ENCODE results near the gene CLEC16A.

The CLEC16A gene

DNA sequence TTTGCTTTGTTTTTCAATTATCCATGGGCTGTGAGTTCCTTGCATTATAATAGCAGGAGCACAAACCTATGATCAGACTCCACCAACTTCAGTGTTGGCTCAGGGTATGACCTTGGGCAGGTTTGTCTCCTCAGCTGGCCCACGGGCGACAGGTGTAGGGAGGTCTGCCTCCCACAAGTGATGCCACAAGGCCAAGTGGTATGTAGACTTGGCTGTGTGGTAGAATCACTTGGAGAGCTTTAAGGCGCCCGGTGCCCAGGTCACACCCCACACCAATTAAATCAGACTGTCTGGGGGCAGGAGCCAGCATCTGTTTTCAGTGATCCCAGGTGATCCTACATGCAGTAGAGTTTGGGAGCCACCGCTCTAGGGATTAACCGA lies 153.4 kb downstream of the CLEC16A start:
- no peak for DNase-seq (ENCODE audit: low read depth)
- TF ChIP-seq CTCF (conservative IDR thresholded peaks at IDR 0.05; ENCODE audit: low read depth, low read length): no peak
- H3K4me3 ChIP-seq (ENCODE audit: low read depth, low read length): no peak overlapping the region

DNA sequence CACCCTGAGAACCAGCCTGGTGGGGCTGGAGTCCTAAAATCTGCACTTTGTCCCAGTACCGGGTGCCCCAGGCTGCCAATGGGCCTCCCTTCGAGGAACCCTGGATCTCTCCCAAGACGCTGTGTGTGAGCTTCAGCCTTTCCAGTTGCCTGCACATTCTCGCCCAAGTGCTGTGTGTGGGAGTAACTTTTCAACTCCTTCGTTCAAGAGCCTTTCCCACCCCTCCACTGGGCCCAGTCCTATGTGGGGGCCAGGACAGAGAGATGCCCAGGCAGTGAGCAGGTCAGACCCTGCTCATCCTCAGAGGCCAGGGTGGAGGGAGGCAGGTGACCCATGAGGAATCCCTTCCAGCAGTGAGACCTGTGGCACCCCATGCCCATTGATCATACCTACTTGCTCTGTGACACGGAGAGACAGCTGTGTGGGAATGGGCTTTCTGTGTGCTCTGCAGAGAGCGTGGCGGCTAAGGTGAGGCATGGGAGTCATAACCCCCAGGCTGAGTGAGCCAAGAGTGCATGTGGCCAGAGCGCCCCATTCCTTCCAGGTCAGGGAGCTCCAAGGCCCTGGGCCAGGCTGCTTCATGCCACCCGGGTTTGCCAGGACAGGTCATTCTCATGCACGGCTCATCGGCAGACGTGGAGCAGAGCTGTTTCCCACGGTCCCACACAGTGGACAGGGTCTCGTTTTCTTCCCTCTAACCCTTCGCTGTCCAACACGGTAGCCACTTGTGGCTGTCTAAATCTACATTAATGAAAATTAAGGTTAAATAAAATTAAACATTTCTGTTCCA lies 154.4 kb downstream of the CLEC16A start:
- DNase-seq (ENCODE audit: low read depth): no peak
- TF ChIP-seq CTCF (conservative IDR thresholded peaks at IDR 0.05; ENCODE audit: low read depth, low read length): no peak
- no peak overlapping the region for H3K4me3 ChIP-seq (ENCODE audit: low read depth, low read length)

GRCh38 chr16:11099672-11100205 lies 155.4 kb downstream of the CLEC16A start:
- no peak for DNase-seq (ENCODE audit: low read depth)
- H3K4me3 ChIP-seq (ENCODE audit: low read depth, low read length): no peak overlapping the region
- no peak for TF ChIP-seq CTCF (conservative IDR thresholded peaks at IDR 0.05; ENCODE audit: low read depth, low read length)

DNA sequence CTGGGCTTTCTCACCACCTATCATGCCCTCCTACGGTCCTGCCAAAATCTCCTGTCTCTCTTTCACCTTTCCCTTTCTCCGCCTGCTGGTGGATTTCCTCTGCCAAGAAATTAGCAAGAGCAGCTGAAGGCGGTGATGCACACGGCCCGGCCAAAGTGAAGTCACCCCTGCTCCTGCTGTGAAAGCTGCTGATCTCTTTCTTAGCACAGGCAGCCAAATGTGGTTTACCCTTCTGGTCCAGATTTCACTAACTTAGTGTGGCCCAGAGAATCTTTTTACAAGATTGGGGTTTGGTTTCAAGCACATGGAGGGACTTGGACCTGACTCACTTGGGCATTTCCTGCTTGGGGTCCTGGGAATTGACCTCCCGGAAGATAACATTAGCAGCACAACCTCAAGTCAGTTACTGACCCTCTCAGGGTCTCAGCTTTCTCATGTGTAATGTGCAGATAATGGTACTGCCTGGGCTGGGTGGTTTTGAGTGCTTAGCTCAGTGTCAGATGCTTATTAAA lies 155.9 kb downstream of the CLEC16A start:
- no peak overlapping the region for H3K4me3 ChIP-seq (ENCODE audit: low read depth, low read length)
- peak; percentile 79 for TF ChIP-seq CTCF (conservative IDR thresholded peaks at IDR 0.05; ENCODE audit: low read depth, low read length)
- peak; percentile 99 for DNase-seq (ENCODE audit: low read depth)

- no peak overlapping the region for H3K4me3 ChIP-seq (ENCODE audit: low read depth, low read length)
- DNase-seq (ENCODE audit: low read depth): no peak
- TF ChIP-seq CTCF (conservative IDR thresholded peaks at IDR 0.05; ENCODE audit: low read depth, low read length): no peak
Observed at GRCh38 chr16:11101283-11101682, 156.9 kb downstream of the CLEC16A start.

DNA sequence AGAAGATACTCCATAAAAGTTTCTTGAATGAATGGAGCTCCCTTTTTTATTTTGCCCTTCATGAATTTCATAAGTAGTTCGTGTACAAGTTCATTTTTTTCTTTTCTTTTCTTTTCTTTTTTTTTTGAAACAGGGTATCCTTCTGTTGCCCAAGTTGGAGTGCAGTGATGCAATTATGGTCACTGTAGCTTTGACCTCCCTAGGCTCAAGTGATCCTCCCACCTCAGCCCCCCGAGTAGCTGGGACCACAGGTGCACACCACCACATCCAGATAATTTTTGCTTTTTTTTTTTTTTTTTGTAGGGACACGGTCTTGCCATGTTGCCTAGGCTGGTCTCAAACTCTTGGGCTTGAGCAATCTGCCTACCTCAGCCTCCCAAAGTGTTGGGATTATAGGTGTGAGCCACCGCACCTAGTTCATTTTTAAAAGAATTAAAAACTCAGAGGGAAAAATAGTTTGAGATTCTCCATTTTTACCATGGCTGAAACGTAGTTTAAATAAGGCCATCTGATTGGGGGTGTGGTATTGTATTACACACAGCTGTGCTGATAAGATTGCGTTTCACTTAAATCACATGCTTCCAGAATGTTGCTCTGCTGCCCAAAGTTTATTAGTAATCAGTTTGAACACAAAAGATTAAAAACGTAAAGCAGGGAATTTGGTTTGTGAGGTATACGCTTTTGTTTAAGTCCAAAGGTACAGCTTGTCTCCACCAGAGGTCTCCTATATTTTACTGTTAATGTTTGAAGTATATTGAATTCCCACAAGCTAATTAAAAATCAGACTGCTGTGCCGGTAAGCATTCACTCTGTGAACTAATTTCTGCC lies 157.5 kb downstream of the CLEC16A start:
- DNase-seq (ENCODE audit: low read depth): peak; percentile 81
- no peak overlapping the region for H3K4me3 ChIP-seq (ENCODE audit: low read depth, low read length)
- peak; percentile 41 for TF ChIP-seq CTCF (conservative IDR thresholded peaks at IDR 0.05; ENCODE audit: low read depth, low read length)
